HG03442 (cell line): ENCODE data around the gene FERD3L.
"Not testable (repeated sequence)": the region's sequence is repeated elsewhere in the genome, so short reads cannot be mapped to it uniquely, and the experiment has no call there.

Experiments
- ATAC-seq: cut with Tn5 transposase; IDR thresholded peaks from one replicate; pipeline ENCODE4 v1.9.1; 2021; ENCODE audit warnings: mild to moderate bottlenecking, moderate library complexity; ENCODE audit not compliant: unreplicated experiment

Gene FERD3L

GRCh38 chr7:19144661-19145433 is at the start of gene FERD3L:
Gene FERD3L, minus strand, starts transcription at chr7:19145421. Its CDS starts 59 bp downstream, at chr7:19145362.
- ATAC-seq = no peak

- ATAC-seq = not testable (repeated sequence)
Observed at GRCh38 chr7:19194417-19194816, 49.2 kb upstream of the FERD3L start.

- no peak for ATAC-seq
Observed at GRCh38 chr7:19181634-19182033, 36.4 kb upstream of the FERD3L start.

GRCh38 chr7:19178595-19178994 is 33.4 kb upstream of the FERD3L start:
- ATAC-seq = no peak

- no peak for ATAC-seq
Observed at GRCh38 chr7:19177269-19177668, 32.0 kb upstream of the FERD3L start.

- ATAC-seq = no peak
Observed at GRCh38 chr7:19175241-19175640, 30.0 kb upstream of the FERD3L start.

GRCh38 chr7:19161671-19162070 is 16.4 kb upstream of the FERD3L start:
- ATAC-seq = no peak

GRCh38 chr7:19146699-19147098 is 1.5 kb upstream of the FERD3L start:
- no peak for ATAC-seq

- ATAC-seq = no peak
Observed at GRCh38 chr7:19145434-19146115, 354 bp upstream of the FERD3L start.

GRCh38 chr7:19143881-19144574 is 1.2 kb downstream of the FERD3L start:
- ATAC-seq = no peak

GRCh38 chr7:19139706-19140327 is 5.4 kb downstream of the FERD3L start:
- ATAC-seq = no peak

- no peak for ATAC-seq
Observed at GRCh38 chr7:19133886-19134285, 11.3 kb downstream of the FERD3L start.

GRCh38 chr7:19133390-19133789 is 11.8 kb downstream of the FERD3L start:
- ATAC-seq = no peak

GRCh38 chr7:19128856-19129255 is 16.4 kb downstream of the FERD3L start:
- no peak for ATAC-seq

GRCh38 chr7:19121977-19122588 is 23.1 kb downstream of the FERD3L start:
- ATAC-seq = no peak

- no peak for ATAC-seq
Observed at GRCh38 chr7:19119870-19120486, 25.2 kb downstream of the FERD3L start.

- ATAC-seq = no peak
Observed at GRCh38 chr7:19119372-19119771, 25.8 kb downstream of the FERD3L start.

GRCh38 chr7:19118636-19119371 is 26.4 kb downstream of the FERD3L start:
- ATAC-seq = no peak

- no peak for ATAC-seq
Observed at GRCh38 chr7:19117870-19118608, 27.2 kb downstream of the FERD3L start.
